Stomach (tissue), 9 donors: ENCODE data around the gene KIRREL3. TPM values are rescaled to one million over a fixed set of nuclear protein-coding genes. Genes with fewer than 3 reads are reported as not detected.

ENCODE experiments used
- DNase-seq, 2 donors: peaks; one replicate each; pipeline versions ENCODE4 v3.0.0 to v3.0.0-alpha.2; 2013 to 2019
- H3K27ac ChIP-seq, 5 donors: fragments of 200-600 bp in 4 of 5; sonication (generic) in 4 of 5; one replicate each; pipeline ENCODE4 v1.5.1; 2013 to 2019; ENCODE audit warnings: mild to moderate bottlenecking in 1 of 5, moderate library complexity in 1 of 5
- H3K27me3 ChIP-seq, 3 donors: fragments of 200-600 bp; sonication (generic); one replicate each; pipeline ENCODE4 v1.5.1; 2017 to 2019; ENCODE audit warnings: mixed run types in 1 of 3
- H3K36me3 ChIP-seq, 4 donors: fragments of 200-600 bp; sonication (generic); 1 replicate in 3 of 4; 2 replicates in 1 of 4; pipeline ENCODE4 v1.5.1; 2016 to 2019
- H3K4me1 ChIP-seq, 4 donors: fragments of 200-600 bp; sonication (generic); one replicate each; pipeline ENCODE4 v1.5.1; 2016 to 2019
- H3K4me3 ChIP-seq, 4 donors: fragments of 200-600 bp; sonication (generic) in 3 of 4; one replicate each; pipeline ENCODE4 v1.5.1; 2016 to 2019; ENCODE audit warnings: mild to moderate bottlenecking in 1 of 4
- H3K9me3 ChIP-seq, 4 donors: fragments of 200-600 bp; sonication (generic); one replicate each; pipeline ENCODE4 v1.5.1; 2016 to 2019
- EP300 ChIP-seq: sonication (generic); formaldehyde crosslinking; IDR thresholded peaks from one replicate; pipeline ENCODE4 v1.6.1; 2017; ENCODE audit warnings: antibody characterized with exemption
- POLR2A ChIP-seq, 4 donors: fragments of 450-650 bp; IDR thresholded peaks; one replicate each; pipeline ENCODE4 v1.6.1; 2016; ENCODE audit warnings: antibody characterized with exemption in 4 of 4, control low read depth in 2 of 4, mild to moderate bottlenecking in 1 of 4, moderate library complexity in 1 of 4
- POLR2AphosphoS5 ChIP-seq, 3 donors: sonication (generic); formaldehyde crosslinking; IDR thresholded peaks; one replicate each; pipeline ENCODE4 v1.6.1; 2016; ENCODE audit warnings: antibody characterized with exemption in 3 of 3
- WGBS, 5 donors: extraction: QIAGEN DNeasy Blood & Tissue Kit in 3 of 5; methylation state at CpG; one replicate each; pipeline versions ENCODE4 v1.1.5 to v1.1.7; 2013 to 2018; 5-methylcytosine and 5-hydroxymethylcytosine counted together
- intact Hi-C: fragments of 100-400 bp; cut with DNase I; formaldehyde crosslinking; loops from one replicate; pipeline ENCODE4 v1.15.1; 2023; ENCODE audit warnings: low total_unique reads
- polyA plus RNA-seq, 3 donors: library from polyadenylated mRNA; stranded (reverse); fragments of 200-250 nt; gene quantifications; one replicate each; pipeline ENCODE4 v1.2.3, GENCODE V29; 2013
- total RNA-seq, 5 donors: library from RNA; depleted of rRNA; stranded (reverse); fragments of >200 nt; gene quantifications; one replicate each; pipeline versions ENCODE4 v1.1.0 to v1.2.3, GENCODE V29; 2014 to 2016
- TF ChIP-seq, protein P1 (sequence below), 7 experiments: fragments of 450-650 bp in 4 of 7; fragments of 200-600 bp in 3 of 7; sonication (generic) in 3 of 7; IDR thresholded peaks; one replicate each; pipeline ENCODE4 v1.5.1; 2016 to 2019; ENCODE audit warnings: antibody characterized with exemption in 7 of 7, control low read depth in 2 of 7, mild to moderate bottlenecking in 1 of 7
- donor health status: healthy with polysubstance abuse.
- donor health status: Bipolar disorder and iron deficiency.
- donor health status: healthy.

KIRREL3 gene
- total and polyA plus RNA-seq, 8 donors = 0.10 to 1.7 (median 0.38) TPM; not detected in 4

DNA sequence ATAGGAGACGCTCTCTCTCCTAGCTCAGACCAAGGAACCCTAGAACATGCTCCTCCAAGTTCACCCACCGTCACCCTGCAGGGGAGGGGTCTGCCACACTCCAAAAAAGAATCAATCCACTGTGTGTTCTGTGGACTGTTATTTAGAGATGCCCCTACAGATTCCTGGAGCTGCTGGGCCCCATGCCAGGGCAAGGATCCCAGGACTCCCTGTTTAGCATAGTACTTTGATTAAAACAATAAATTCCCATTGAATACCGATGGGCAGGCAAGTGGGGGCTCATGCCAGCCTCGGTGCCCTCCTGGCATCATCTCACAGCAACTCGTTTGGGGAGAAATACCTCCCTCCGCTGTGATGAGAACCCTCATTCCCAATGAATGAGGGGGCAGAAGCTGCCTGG, 397.6 kb downstream of the KIRREL3 start:
- Histone ChIP-seq H3K9me3 (no peaks in the 10 kb centered on the region), H3K4me1 (peaks cover 0 to 6% (median 0%) of the 10 kb centered on the region in 4 donors), H3K36me3 (no peaks in the 10 kb centered on the region), H3K4me3 (no peak overlapping the region), H3K27ac (no peak overlapping the region), H3K27me3 (peaks cover 0 to 63% (median 11%) of the 10 kb centered on the region in 3 donors)
- no peak for DNase-seq
- 58 to 76% (median 68%) methylated on average over 6 of the region's 6 CpGs for WGBS, 5 donors
- intact Hi-C loops = loop anchor here (10.0 kb wide), 1 partner anchor 392 kb away; no protein-coding TSS in a partner anchor
- TF ChIP-seq POLR2AphosphoS5 (IDR thresholded peaks at IDR 0.05) = no peak
- TF ChIP-seq EP300 = no peak
- TF ChIP-seq POLR2A (IDR thresholded peaks at IDR 0.05) = no peak
- TF ChIP-seq, protein P1, sequence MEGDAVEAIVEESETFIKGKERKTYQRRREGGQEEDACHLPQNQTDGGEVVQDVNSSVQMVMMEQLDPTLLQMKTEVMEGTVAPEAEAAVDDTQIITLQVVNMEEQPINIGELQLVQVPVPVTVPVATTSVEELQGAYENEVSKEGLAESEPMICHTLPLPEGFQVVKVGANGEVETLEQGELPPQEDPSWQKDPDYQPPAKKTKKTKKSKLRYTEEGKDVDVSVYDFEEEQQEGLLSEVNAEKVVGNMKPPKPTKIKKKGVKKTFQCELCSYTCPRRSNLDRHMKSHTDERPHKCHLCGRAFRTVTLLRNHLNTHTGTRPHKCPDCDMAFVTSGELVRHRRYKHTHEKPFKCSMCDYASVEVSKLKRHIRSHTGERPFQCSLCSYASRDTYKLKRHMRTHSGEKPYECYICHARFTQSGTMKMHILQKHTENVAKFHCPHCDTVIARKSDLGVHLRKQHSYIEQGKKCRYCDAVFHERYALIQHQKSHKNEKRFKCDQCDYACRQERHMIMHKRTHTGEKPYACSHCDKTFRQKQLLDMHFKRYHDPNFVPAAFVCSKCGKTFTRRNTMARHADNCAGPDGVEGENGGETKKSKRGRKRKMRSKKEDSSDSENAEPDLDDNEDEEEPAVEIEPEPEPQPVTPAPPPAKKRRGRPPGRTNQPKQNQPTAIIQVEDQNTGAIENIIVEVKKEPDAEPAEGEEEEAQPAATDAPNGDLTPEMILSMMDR (IDR thresholded peaks at IDR 0.05) = no peak

DNA sequence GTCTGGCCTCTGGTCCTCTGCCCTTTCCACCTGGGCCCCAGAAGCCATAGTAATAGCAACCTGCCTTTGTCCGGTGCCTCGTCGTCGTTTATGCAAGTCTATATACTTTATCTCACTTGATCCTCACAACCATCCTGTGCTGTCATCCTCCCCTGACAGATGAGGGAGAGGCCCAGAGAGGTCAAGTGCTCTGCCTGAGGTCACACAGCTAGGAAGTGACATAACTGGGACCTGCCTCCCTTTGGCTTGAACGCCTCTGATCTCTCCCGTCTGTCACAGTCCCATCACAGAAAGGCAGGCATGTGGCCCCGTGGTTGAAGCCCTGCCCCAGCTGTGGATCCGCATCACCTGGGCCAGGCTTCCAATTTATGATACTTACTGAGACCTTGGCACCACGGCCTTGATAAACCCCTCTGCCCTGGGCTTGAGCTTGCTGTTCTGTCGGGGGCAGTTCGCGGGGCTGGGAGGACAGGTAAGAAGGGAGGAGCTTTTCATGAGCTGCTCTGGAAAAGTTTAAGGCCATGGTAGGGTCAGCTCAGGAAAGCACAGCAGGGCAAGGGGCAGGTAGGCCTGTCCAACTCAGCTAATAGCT, 398.1 kb downstream of the KIRREL3 start:
- TF ChIP-seq, protein P1 (IDR thresholded peaks at IDR 0.05) = no peak
- no peak for TF ChIP-seq EP300
- Histone ChIP-seq H3K27ac (no peak overlapping the region), H3K27me3 (peaks cover 0 to 58% (median 6%) of the 10 kb centered on the region in 3 donors), H3K4me1 (peaks cover 0 to 5% (median 0%) of the 10 kb centered on the region in 4 donors), H3K4me3 (no peak overlapping the region), H3K36me3 (no peaks in the 10 kb centered on the region), H3K9me3 (no peaks in the 10 kb centered on the region)
- no peak for DNase-seq
- intact Hi-C loops = loop anchor here (10.0 kb wide), 1 partner anchor 392 kb away; no protein-coding TSS in a partner anchor
- 57 to 70% (median 66%) methylated on average over 12 of the region's 12 CpGs for WGBS, 5 donors

DNA sequence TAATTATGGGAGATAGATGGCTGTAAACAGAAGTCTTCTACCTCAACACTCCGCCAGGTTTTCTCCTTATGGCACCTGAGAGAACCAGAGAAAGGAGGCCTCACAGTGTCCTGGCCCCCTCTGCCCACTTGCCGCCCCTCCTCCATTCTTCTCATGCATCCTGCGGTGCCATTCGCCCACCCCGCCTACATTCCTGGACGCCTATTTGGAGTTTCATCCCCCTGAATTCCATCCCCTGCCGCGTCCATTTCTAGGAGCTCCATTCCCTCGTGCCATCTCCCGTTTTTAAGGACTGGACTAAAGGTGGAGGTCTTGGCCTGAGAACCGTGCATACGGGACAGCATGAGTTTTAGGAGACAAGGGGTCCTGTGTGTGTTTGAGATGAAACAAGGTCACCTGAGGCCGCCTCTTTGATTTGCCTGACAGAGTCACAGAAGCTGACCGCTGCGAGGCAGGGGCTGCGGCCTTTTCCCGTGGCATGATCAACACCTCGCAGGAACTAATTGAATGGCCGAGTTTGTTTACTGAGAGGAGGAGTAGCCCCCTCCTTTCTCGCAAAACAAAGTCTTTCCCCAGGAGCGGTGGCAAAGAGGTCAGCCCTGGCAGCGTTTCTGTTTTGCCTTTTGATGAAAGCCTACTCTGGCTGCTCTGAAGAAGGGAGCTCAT, 398.9 kb downstream of the KIRREL3 start:
- whole genome bisulfite sequencing, 5 donors = 42 to 59% (median 49%) methylated on average over 22 of the region's 22 CpGs
- peak in 1 of 2 donors; percentile 27 for DNase-seq
- intact Hi-C loops = loop anchor here (10.0 kb wide), 1 partner anchor 393 kb away; no protein-coding TSS in a partner anchor
- no peaks in the 10 kb centered on the region for H3K36me3 ChIP-seq
- H3K4me1 ChIP-seq = no peaks in the 10 kb centered on the region
- no peak overlapping the region for H3K27ac ChIP-seq
- H3K27me3 ChIP-seq = peaks cover 0 to 50% (median 3%) of the 10 kb centered on the region in 3 donors
- TF ChIP-seq, protein P1 (IDR thresholded peaks at IDR 0.05) = no peak
- TF ChIP-seq POLR2A (IDR thresholded peaks at IDR 0.05) = no peak
- no peaks in the 10 kb centered on the region for H3K9me3 ChIP-seq
- H3K4me3 ChIP-seq = no peak overlapping the region

DNA sequence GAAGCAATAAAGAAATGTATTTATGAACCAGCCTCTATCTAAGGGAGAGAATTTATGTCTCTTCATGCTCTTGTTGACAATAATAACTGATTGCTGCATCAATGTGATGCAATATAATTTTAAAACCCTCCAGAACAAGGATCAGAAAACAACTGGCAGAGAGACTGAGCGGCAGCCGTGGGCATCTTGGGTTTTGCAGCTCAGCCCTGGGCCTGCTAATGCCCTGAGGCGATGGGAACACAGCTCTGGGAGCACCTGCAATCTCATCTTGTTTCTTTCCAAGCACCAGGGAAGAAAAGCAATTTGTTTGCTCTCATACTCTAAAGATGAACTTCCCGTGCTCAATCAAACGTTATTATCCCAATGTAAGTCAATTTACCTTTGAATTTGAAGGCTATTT, 399.4 kb downstream of the KIRREL3 start:
- intact Hi-C loops = loop anchor here (10.0 kb wide), 1 partner anchor 394 kb away; no protein-coding TSS in a partner anchor
- WGBS, 5 donors = 63 to 77% (median 71%) methylated on average over 5 of the region's 5 CpGs
- peaks cover 0 to 45% (median 0%) of the 10 kb centered on the region in 3 donors for H3K27me3 ChIP-seq
- no peaks in the 10 kb centered on the region for H3K36me3 ChIP-seq
- no peak overlapping the region for H3K4me3 ChIP-seq
- no peaks in the 10 kb centered on the region for H3K9me3 ChIP-seq
- no peaks in the 10 kb centered on the region for H3K4me1 ChIP-seq
- no peak for TF ChIP-seq POLR2AphosphoS5 (IDR thresholded peaks at IDR 0.05)
- TF ChIP-seq POLR2A (IDR thresholded peaks at IDR 0.05) = no peak
- TF ChIP-seq, protein P1 (IDR thresholded peaks at IDR 0.05) = no peak
- TF ChIP-seq EP300 = no peak
- H3K27ac ChIP-seq = no peak overlapping the region
- DNase-seq = no peak
